Measurements from ENCODE around the gene ZCCHC10.

Gene ZCCHC10

DNA sequence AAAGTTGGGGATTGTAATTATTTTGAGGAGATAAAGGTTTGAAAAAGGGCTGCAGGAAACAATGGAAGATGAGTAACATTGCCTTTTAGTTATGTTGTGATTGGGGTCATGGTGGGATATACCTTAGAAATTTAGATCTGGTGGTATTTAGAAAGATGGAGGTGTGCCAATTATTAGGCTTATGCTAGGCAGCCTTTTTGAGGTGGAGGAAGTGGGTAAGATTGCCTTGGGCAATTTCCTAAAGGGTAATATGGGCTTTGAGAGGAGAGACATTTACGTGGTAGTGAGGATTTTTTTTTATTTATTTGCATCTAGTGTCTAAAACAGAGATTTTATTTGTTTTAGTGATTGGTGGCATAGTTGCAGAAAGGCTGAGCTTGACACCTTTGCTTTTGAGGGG lies 35.9 kb upstream of the ZCCHC10 start:
- in situ Hi-C loops (cut with HindIII; ENCODE audit: low sequenced_read_pairs): no loop called here
- H3K4me3 ChIP-seq (ENCODE audit: low read depth, low read length): no peak overlapping the region
- no peak for DNase-seq (ENCODE audit: low read depth, low spot score)
- TF ChIP-seq, protein P1, sequence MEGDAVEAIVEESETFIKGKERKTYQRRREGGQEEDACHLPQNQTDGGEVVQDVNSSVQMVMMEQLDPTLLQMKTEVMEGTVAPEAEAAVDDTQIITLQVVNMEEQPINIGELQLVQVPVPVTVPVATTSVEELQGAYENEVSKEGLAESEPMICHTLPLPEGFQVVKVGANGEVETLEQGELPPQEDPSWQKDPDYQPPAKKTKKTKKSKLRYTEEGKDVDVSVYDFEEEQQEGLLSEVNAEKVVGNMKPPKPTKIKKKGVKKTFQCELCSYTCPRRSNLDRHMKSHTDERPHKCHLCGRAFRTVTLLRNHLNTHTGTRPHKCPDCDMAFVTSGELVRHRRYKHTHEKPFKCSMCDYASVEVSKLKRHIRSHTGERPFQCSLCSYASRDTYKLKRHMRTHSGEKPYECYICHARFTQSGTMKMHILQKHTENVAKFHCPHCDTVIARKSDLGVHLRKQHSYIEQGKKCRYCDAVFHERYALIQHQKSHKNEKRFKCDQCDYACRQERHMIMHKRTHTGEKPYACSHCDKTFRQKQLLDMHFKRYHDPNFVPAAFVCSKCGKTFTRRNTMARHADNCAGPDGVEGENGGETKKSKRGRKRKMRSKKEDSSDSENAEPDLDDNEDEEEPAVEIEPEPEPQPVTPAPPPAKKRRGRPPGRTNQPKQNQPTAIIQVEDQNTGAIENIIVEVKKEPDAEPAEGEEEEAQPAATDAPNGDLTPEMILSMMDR (IDR thresholded peaks at IDR 0.05; ENCODE audit: low read depth, low read length): no peak

DNA sequence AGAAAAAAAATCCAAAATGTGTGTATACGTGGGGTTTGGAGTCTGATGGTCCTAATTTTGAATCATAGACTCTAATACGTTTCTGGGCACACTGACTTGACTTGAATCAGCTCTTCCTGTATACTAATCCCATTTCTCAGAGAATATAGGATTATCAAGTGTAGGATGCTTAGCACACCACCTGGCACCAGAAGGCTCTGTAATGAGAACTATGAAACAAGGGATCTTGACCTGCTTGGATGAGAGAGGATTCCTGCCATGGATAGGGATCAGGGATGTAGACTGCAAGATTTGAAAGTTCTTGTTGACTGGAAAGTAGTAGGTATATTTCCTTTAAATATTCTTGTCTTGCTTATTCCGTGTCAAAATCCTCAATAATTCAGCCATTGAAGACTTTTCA lies 33.3 kb upstream of the ZCCHC10 start:
- no peak overlapping the region for H3K4me3 ChIP-seq (ENCODE audit: low read depth, low read length)
- DNase-seq (ENCODE audit: low read depth, low spot score): no peak
- in situ Hi-C loops (cut with HindIII; ENCODE audit: low sequenced_read_pairs): no loop called here
- TF ChIP-seq, protein P1 (IDR thresholded peaks at IDR 0.05; ENCODE audit: low read depth, low read length): no peak

DNA sequence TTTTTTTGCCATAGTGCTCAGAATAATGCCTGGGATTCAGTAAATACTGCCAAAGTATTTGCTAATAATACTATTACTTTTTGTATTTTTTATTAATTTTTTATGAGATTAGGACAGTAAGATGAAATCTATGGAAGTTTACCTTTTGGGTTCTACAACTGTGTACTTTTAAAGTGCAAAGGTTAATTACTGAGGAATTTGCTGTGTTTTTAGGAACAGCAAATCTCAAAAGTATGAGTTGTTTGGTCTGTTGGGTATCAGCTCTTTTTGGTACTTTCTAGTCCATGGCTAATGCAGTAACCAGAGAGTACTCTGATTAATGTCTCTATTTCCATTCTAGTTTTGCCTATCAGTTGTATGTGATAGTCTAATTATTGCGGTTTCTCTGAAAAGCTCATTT lies 30.5 kb upstream of the ZCCHC10 start:
- no peak for DNase-seq (ENCODE audit: low read depth, low spot score)
- no peak overlapping the region for H3K4me3 ChIP-seq (ENCODE audit: low read depth, low read length)
- in situ Hi-C loops (cut with HindIII; ENCODE audit: low sequenced_read_pairs): no loop called here
- TF ChIP-seq, protein P1 (IDR thresholded peaks at IDR 0.05; ENCODE audit: low read depth, low read length): no peak

DNA sequence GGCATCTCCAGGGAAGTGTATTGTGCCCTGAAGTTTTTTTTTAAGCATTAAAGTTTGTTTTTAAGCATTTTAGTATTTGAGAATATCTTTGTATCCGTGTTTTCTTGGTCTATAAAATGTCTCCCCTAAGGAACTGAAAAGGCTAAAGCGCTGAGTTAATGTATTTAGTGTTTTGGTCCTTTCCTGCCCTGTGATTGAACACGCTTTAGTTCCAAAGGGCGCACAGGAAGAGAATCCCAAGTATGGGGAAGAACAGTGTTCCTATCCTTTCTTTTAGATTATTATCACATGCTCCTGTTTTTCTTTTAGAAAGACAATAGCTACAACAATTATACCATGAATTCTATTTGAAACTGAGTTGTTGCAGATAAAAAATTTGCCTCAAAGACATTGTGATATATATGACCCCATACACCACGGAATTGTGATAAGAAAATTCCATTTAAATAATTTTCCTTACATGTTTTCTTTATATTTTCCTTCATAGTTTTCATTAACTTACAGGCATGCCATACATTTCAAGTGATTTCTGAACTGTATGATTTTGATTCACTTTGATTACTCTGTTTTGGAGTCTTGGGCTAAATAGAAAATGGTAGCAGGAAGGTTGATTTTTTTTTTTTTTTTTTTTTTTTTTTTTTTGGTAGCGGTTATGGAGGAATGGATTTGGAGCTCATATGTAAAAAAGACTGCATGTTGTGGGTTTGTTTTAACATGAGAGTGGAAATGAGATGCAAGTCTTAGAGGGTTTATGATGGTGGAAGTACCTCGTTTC lies 28.5 kb upstream of the ZCCHC10 start:
- H3K4me3 ChIP-seq (ENCODE audit: low read depth, low read length): no peak overlapping the region
- no peak for DNase-seq (ENCODE audit: low read depth, low spot score)
- TF ChIP-seq, protein P1 (IDR thresholded peaks at IDR 0.05; ENCODE audit: low read depth, low read length): no peak
- in situ Hi-C loops (cut with HindIII; ENCODE audit: low sequenced_read_pairs): no loop called here

DNA sequence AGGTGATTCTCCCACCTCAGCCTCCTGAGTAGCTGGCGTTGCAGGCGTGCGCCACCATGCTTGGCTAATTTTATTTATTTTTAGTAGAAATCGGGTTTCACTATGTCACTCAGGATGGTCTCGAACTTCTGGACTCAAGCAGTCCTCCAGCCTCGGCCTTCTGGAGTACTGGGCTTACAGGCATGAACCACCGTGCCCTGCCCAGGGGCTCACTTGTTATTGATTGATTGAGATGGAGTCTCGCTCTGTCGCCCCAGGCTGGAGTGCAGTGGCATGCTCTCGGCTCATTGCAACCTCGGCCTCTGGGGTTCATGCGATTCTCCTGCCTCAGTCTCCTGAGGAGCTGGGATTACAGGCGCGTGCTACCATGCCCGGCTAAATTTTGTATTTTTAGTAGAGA lies 27.1 kb upstream of the ZCCHC10 start:
- in situ Hi-C loops (cut with HindIII; ENCODE audit: low sequenced_read_pairs): no loop called here
- no peak for DNase-seq (ENCODE audit: low read depth, low spot score)
- TF ChIP-seq, protein P1 (IDR thresholded peaks at IDR 0.05; ENCODE audit: low read depth, low read length): no peak
- peak overlapping the region; percentile 94 for H3K4me3 ChIP-seq (ENCODE audit: low read depth, low read length)

DNA sequence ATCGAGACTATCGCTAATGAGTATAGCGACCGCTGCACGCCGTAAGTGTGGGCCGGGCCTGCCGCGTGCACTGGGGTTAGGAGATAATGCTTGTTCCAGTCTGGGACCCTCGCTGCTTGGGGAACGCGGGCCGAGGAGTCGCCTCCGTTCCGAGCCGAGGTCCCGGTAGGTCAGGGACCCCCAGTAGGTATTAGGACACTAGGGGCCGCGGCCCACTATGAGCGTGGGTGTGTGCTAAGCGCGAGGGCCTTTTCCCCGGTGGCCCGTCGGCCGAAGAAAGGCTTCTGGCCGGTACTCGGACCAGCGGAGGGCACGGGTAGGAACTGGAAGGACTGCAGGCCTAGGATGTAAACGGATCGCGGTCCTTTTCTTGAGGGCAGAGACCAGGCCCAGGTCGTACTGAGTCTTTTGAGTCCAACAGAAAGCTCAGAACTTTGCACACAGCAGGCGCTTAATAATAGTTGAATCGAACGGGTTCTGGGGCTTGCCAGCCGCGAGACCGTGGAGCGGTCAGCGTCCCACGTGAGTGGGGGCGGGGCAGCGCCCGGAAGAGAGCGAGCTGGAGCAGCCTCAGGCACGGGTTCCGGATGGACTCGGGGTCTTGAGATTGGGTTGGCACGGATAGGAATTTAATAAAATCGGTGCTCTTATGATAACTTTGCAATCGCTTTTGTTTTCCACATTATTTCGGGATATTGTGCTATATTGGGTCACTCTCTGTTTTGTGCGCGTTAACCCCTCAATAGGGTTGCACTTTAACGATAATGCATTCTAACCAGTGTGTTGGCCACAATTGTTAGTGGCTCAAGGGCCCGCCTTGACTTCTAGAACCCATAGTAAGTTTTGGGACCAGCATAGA lies 26.2 kb upstream of the ZCCHC10 start:
- DNase-seq (ENCODE audit: low read depth, low spot score): peak; percentile 39
- peak overlapping the region; percentile 94 for H3K4me3 ChIP-seq (ENCODE audit: low read depth, low read length)
- TF ChIP-seq, protein P1 (IDR thresholded peaks at IDR 0.05; ENCODE audit: low read depth, low read length): no peak
- in situ Hi-C loops (cut with HindIII; ENCODE audit: low sequenced_read_pairs): no loop called here

Measured in astrocyte of the spinal cord (primary cell).